ENCODE measurements around the gene MYZAP. TPM values are rescaled to one million over a fixed set of nuclear protein-coding genes. Genes with fewer than 3 reads are reported as not detected.

MYZAP gene
- total and polyA plus RNA-seq, 9 of the 15 experiments (the other 6 are each of a cell fraction or from before 2014, with no cell fraction given): 0.03 TPM; not detected in 8

GRCh38 chr15:57609805-57610529 is 18.3 kb downstream of the MYZAP start:
- no TSS peak for BruUV-seq (replicated peaks)
- no peak for ATAC-seq
- CTCF ChIA-PET (ENCODE audit: low intra/inter-chr PET ratio): no interaction called here
- no peaks in the 10 kb centered on the region for H3K79me2 ChIP-seq (ENCODE audit: control insufficient read depth, insufficient read depth, low read length)
- in situ Hi-C loops (cut with MboI) (no loop called here), intact Hi-C loops (cut with micrococcal nuclease) (loop anchor here (5.0 kb wide), 1 partner anchor 48 kb away; no protein-coding TSS in a partner anchor)
- no peak overlapping the region for H2AFZ ChIP-seq (ENCODE audit: low read depth, low read length)
- no peak overlapping the region for H3K27ac ChIP-seq (ENCODE audit: extremely low read depth, low read depth, low read length)
- H3K4me1 ChIP-seq (replicated peaks in 1 of 2; ENCODE audit: control insufficient read depth in 2 of 2, insufficient read depth in 2 of 2, low read length in 2 of 2): no peaks in the 10 kb centered on the region
- H3K9ac ChIP-seq (ENCODE audit: insufficient read depth in 1 of 2, low read depth in 2 of 2, low read length in 2 of 2): no peak overlapping the region
- peaks cover 12 to 46% of the 10 kb centered on the region in 2 experiments; a peak in 4 of 5 replicates for H3K27me3 ChIP-seq (ENCODE audit: control insufficient read depth in 2 of 2, insufficient read depth in 2 of 2, low read length in 2 of 2)
- no peak overlapping the region for H3K4me3 ChIP-seq
- H3K4me2 ChIP-seq (ENCODE audit: insufficient read depth, low read length): no peak overlapping the region
- DNase-seq (ENCODE audit: extremely low read depth in 1 of 4, low spot score in 3 of 4): no peak
- H3K9me1 ChIP-seq (ENCODE audit: control insufficient read depth, insufficient read depth, low read length): no peaks in the 10 kb centered on the region
- WGBS (ENCODE audit: insufficient coverage, low coverage, missing lambda C conversion rate): 2% methylated on average over 10 of the region's 10 CpGs
- no peaks in the 10 kb centered on the region for H3K36me3 ChIP-seq (ENCODE audit: control insufficient read depth, insufficient read depth, low read length)
- no peaks in the 10 kb centered on the region for H4K20me1 ChIP-seq (replicated peaks; ENCODE audit: control insufficient read depth, insufficient read depth, low read length)
- no peak for TF ChIP-seq ZNF592 (IDR thresholded peaks at IDR 0.05)
- no peaks in the 10 kb centered on the region for H3K9me3 ChIP-seq (replicated peaks; ENCODE audit: control insufficient read depth, insufficient read depth, low read depth, low read length)
- FAIRE-seq: no peak
- POLR2A ChIA-PET: interaction anchor here (0.7 kb wide), 1 partner anchor 19 kb away, joined by 3 read pairs; no protein-coding TSS in a partner anchor
